HepG2 (cell line): ENCODE measurements around the gene ARPC5. TPM values are rescaled to one million over a fixed set of nuclear protein-coding genes. Genes with fewer than 3 reads are reported as not detected.

ENCODE experiments used
- FOXK1 ChIP-seq: sonication (generic); formaldehyde crosslinking; IDR thresholded peaks from 2 replicates; pipeline ENCODE4 v1.4.0; 2020; ENCODE audit warnings: low read depth, missing genetic modification reagents, borderline replicate concordance
- MAF1 ChIP-seq: sonication (generic); formaldehyde crosslinking; IDR thresholded peaks from 2 replicates; pipeline ENCODE4 v1.5.0; 2020; ENCODE audit warnings: missing genetic modification reagents, borderline replicate concordance
- MED1 ChIP-seq: sonication (generic); formaldehyde crosslinking; IDR thresholded peaks from 2 replicates; pipeline ENCODE4 v1.4.0; 2020; ENCODE audit warnings: missing genetic modification reagents
- MIER2 ChIP-seq: IDR thresholded peaks from 2 replicates; pipeline ENCODE4 v1.6.1; 2016; ENCODE audit warnings: missing biosample characterization, missing genetic modification reagents
- NFKB2 ChIP-seq: sonication (generic); formaldehyde crosslinking; IDR thresholded peaks from 2 replicates; pipeline ENCODE4 v1.4.0; 2020; ENCODE audit warnings: missing genetic modification reagents, borderline replicate concordance
- PRPF4 ChIP-seq: fragments of 200-400 bp; formaldehyde crosslinking; IDR thresholded peaks from 2 replicates; pipeline ENCODE4 v1.6.1; 2016; ENCODE audit warnings: low read length, low read depth; ENCODE audit not compliant: poor library complexity, severe bottlenecking
- RBFOX2 ChIP-seq: fragments of 200-400 bp; formaldehyde crosslinking; IDR thresholded peaks from 2 replicates; pipeline ENCODE4 v1.6.1; 2017; ENCODE audit warnings: low read depth, mild to moderate bottlenecking, low read length
- RFX3 ChIP-seq: IDR thresholded peaks from 2 replicates; pipeline ENCODE4 v1.6.1; 2016; ENCODE audit warnings: missing biosample characterization, missing genetic modification reagents
- THAP11 ChIP-seq: IDR thresholded peaks from 2 replicates; pipeline ENCODE4 v1.6.1; 2016; ENCODE audit warnings: missing biosample characterization, missing genetic modification reagents
- ZBTB2 ChIP-seq: sonication (generic); formaldehyde crosslinking; IDR thresholded peaks from 2 replicates; pipeline ENCODE4 v1.8.0; 2022; ENCODE audit warnings: low read depth, missing genetic modification reagents
- ZFP41 ChIP-seq: sonication (generic); formaldehyde crosslinking; IDR thresholded peaks from 2 replicates; pipeline ENCODE4 v1.4.0; 2020; ENCODE audit warnings: mild to moderate bottlenecking, missing genetic modification reagents, borderline replicate concordance
- ZNF160 ChIP-seq: sonication (generic); formaldehyde crosslinking; IDR thresholded peaks from 2 replicates; pipeline ENCODE4 v1.8.0; 2022; ENCODE audit warnings: mild to moderate bottlenecking, inconsistent platforms, missing genetic modification reagents
- ZNF205 ChIP-seq: IDR thresholded peaks from 2 replicates; pipeline ENCODE4 v1.6.1; 2018; ENCODE audit warnings: missing biosample characterization, missing genetic modification reagents
- ZNF274 ChIP-seq: sonication (generic); formaldehyde crosslinking; IDR thresholded peaks from 2 replicates; pipeline ENCODE4 v1.5.1; 2020; ENCODE audit warnings: mild to moderate bottlenecking, missing genetic modification reagents
- ZNF326 ChIP-seq: sonication (generic); formaldehyde crosslinking; IDR thresholded peaks from 2 replicates; pipeline ENCODE4 v1.4.0; 2020; ENCODE audit warnings: missing genetic modification reagents, borderline replicate concordance
- ZNF749 ChIP-seq: sonication (generic); formaldehyde crosslinking; IDR thresholded peaks from 2 replicates; pipeline ENCODE4 v1.8.0; 2022; ENCODE audit warnings: mild to moderate bottlenecking, missing genetic modification reagents, moderate library complexity, borderline replicate concordance
- polyA plus RNA-seq, 8 experiments: library from polyadenylated mRNA; depleted of rRNA in 3 of 8; stranded (reverse) in 7 of 8; unstranded in 1 of 8; fragments of >200 nt; fragmentation: Illumina TruSeq in 4 of 8; extraction: Trizol in 4 of 8; gene quantifications; 2 replicates each; pipeline versions ENCODE4 v1.2.1 to v1.2.3, GENCODE V29; 2011 to 2016; ENCODE audit warnings: low read depth in 4 of 8, missing spikeins in 1 of 8, mixed read lengths in 1 of 8; ENCODE audit not compliant: insufficient read depth in 1 of 8
- total RNA-seq, 5 experiments: library from RNA; depleted of rRNA; stranded (reverse); fragments of >200 nt; fragmentation: Illumina TruSeq; extraction: Trizol; gene quantifications; 2 replicates each; pipeline ENCODE4 v1.2.3, GENCODE V29; 2016; ENCODE audit warnings: low read depth in 1 of 5
- TF ChIP-seq, protein P1 (sequence below): sonication (generic); formaldehyde crosslinking; IDR thresholded peaks from 2 replicates; pipeline ENCODE4 v1.4.0; 2020; ENCODE audit warnings: missing genetic modification reagents
- TF ChIP-seq, protein P2 (sequence below), 2 experiments: sonication (generic) in 1 of 2; formaldehyde crosslinking in 1 of 2; IDR thresholded peaks; 2 replicates each; pipeline versions ENCODE4 v1.5.1 to v1.6.1; 2011 to 2020; ENCODE audit warnings: borderline replicate concordance in 1 of 2, low read depth in 1 of 2, low read length in 1 of 2, mild to moderate bottlenecking in 1 of 2, missing genetic modification reagents in 1 of 2, moderate library complexity in 1 of 2
- TF ChIP-seq, protein P3 (sequence below): sonication (generic); formaldehyde crosslinking; IDR thresholded peaks from 2 replicates; pipeline ENCODE4 v1.4.0; 2020; ENCODE audit warnings: missing genetic modification reagents

Gene ARPC5
- total and polyA plus RNA-seq, 2 of the 13 experiments (the other 11 are each of a cell fraction or from before 2014, with no cell fraction given), result 48.4 to 106 TPM

GRCh38 chr1:183635606-183636333, at the start of gene ARPC5 (continued):
- peak; percentile 61; the same call in 1 of the 2 replicates for TF ChIP-seq MED1
- TF ChIP-seq RFX3 (CRISPR knock-in tag), result peak; percentile 76
- TF ChIP-seq ZNF749 (CRISPR knock-in tag), result 0 out of 2 replicates have a peak, but pooled peaks have one; percentile 20
- peak; percentile 85 for TF ChIP-seq RBFOX2
- TF ChIP-seq PRPF4, result no peak
- TF ChIP-seq ZNF274, result no peak
- TF ChIP-seq, protein P1, sequence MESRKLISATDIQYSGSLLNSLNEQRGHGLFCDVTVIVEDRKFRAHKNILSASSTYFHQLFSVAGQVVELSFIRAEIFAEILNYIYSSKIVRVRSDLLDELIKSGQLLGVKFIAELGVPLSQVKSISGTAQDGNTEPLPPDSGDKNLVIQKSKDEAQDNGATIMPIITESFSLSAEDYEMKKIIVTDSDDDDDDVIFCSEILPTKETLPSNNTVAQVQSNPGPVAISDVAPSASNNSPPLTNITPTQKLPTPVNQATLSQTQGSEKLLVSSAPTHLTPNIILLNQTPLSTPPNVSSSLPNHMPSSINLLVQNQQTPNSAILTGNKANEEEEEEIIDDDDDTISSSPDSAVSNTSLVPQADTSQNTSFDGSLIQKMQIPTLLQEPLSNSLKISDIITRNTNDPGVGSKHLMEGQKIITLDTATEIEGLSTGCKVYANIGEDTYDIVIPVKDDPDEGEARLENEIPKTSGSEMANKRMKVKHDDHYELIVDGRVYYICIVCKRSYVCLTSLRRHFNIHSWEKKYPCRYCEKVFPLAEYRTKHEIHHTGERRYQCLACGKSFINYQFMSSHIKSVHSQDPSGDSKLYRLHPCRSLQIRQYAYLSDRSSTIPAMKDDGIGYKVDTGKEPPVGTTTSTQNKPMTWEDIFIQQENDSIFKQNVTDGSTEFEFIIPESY, result no peak
- TF ChIP-seq MAF1 (CRISPR knock-in tag), result 0 out of 2 replicates have a peak, but pooled peaks have one; percentile 65
- TF ChIP-seq ZNF160 (CRISPR knock-in tag), result 0 out of 2 replicates have a peak, but pooled peaks have one; percentile 41
- TF ChIP-seq ZBTB2 (CRISPR knock-in tag), result no peak
- TF ChIP-seq, protein P2, sequence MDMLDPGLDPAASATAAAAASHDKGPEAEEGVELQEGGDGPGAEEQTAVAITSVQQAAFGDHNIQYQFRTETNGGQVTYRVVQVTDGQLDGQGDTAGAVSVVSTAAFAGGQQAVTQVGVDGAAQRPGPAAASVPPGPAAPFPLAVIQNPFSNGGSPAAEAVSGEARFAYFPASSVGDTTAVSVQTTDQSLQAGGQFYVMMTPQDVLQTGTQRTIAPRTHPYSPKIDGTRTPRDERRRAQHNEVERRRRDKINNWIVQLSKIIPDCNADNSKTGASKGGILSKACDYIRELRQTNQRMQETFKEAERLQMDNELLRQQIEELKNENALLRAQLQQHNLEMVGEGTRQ (IDR thresholded peaks at IDR 0.05; ENCODE audit: low read depth, low read length), result peak; percentile 91
- TF ChIP-seq, protein P2 (CRISPR knock-in tag; IDR thresholded peaks at IDR 0.05; ENCODE audit: borderline replicate concordance), result peak; percentile 96; the same call in 1 of the 2 replicates
- TF ChIP-seq ZNF326, result no peak
- no peak for TF ChIP-seq FOXK1 (CRISPR knock-in tag)
- TF ChIP-seq THAP11 (CRISPR knock-in tag), result peak; percentile 65
- 0 out of 2 replicates have a peak, but pooled peaks have one; percentile 66 for TF ChIP-seq NFKB2
- peak; percentile 35; the same call in 1 of the 2 replicates for TF ChIP-seq ZNF205
- TF ChIP-seq, protein P3, sequence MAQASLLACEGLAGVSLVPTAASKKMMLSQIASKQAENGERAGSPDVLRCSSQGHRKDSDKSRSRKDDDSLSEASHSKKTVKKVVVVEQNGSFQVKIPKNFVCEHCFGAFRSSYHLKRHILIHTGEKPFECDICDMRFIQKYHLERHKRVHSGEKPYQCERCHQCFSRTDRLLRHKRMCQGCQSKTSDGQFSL (CRISPR knock-in tag), result no peak
- TF ChIP-seq ZFP41, result peak; percentile 85; the same call in 1 of the 2 replicates
- TF ChIP-seq MIER2 (CRISPR knock-in tag), result 0 out of 2 replicates have a peak, but pooled peaks have one; percentile 14
